ENCODE measurements around the gene TFEC.
A peak's percentile ranks its signal among the peaks of the same experiment; 100 is the strongest.

TFEC gene

GRCh38 chr7:115914951-115915350, 115.6 kb downstream of the TFEC start:
- no peak for DNase-seq

GRCh38 chr7:115911465-115911864, 119.1 kb downstream of the TFEC start:
- no peak for DNase-seq

GRCh38 chr7:115910541-115911164, 119.9 kb downstream of the TFEC start:
- DNase-seq, result peak; percentile 20

DNA sequence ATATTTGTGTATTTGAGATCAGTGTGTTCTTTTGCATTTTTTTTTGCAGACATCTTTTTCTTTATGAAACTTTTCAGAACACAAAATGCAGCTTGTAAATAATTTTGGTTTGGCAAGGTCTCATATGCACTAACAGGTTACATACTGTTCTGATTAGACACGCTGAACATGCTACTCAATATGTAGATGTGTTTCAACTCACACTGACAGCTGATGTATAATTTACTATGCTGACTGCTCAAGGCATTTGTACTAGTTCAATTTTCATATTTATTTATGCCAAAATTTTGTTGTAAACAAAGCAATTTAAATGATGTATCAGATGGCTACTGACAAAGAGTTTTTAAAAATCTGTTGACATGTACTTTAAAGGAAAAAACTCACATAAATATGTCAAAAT, 123.8 kb downstream of the TFEC start:
- no peak for DNase-seq

GRCh38 chr7:115889669-115889984, 140.9 kb downstream of the TFEC start:
- no peak for DNase-seq

- no peak for DNase-seq
Observed at GRCh38 chr7:115888981-115889668, 141.4 kb downstream of the TFEC start.

- no peak for DNase-seq
Observed at GRCh38 chr7:115885550-115885949, 145.0 kb downstream of the TFEC start.
